Right lobe of liver (tissue), 6 donors: Measurements from ENCODE around the gene TECTA. TPM values are rescaled to one million over a fixed set of nuclear protein-coding genes. Genes with fewer than 3 reads are reported as not detected.

ENCODE experiments used
- ATAC-seq, 4 donors: fragments of 200-7000 bp; cut with Tn5 transposase; one replicate each; pipeline ENCODE4 v1.9.1; 2020; ENCODE audit warnings: mild to moderate bottlenecking in 4 of 4, moderate library complexity in 4 of 4
- DNase-seq, 3 donors: peaks; one replicate each; pipeline ENCODE4 v3.0.0-alpha.2; 2020
- H3K27ac ChIP-seq, 3 donors: fragments of 200-600 bp; one replicate each; pipeline ENCODE4 v1.8.0; 2022
- H3K27me3 ChIP-seq, 2 donors: fragments of 200-600 bp; one replicate each; pipeline ENCODE4 v1.8.0; 2022
- H3K36me3 ChIP-seq, 4 donors: fragments of 200-600 bp; sonication (generic) in 1 of 4; one replicate each; pipeline versions ENCODE4 v1.5.1 to v1.8.0; 2017 to 2022; ENCODE audit warnings: control low read depth in 1 of 4
- H3K4me1 ChIP-seq, 4 donors: fragments of 200-600 bp; sonication (generic) in 1 of 4; one replicate each; pipeline versions ENCODE4 v1.5.1 to v1.8.0; 2017 to 2022; ENCODE audit warnings: control low read depth in 1 of 4
- H3K4me3 ChIP-seq, 3 donors: fragments of 200-600 bp; one replicate each; pipeline ENCODE4 v1.8.0; 2022
- H3K9me3 ChIP-seq, 4 donors: fragments of 200-600 bp; sonication (generic) in 1 of 4; one replicate each; pipeline versions ENCODE4 v1.5.1 to v1.8.0; 2017 to 2022; ENCODE audit warnings: control low read depth in 1 of 4
- CTCF ChIP-seq, 4 donors: fragments of 200-600 bp in 3 of 4; fragments of 450-650 bp in 1 of 4; IDR thresholded peaks; one replicate each; pipeline versions ENCODE4 v1.5.1 to v1.8.0; 2016 to 2022; ENCODE audit warnings: antibody characterized with exemption in 4 of 4, mild to moderate bottlenecking in 2 of 4
- POLR2A ChIP-seq: fragments of 450-650 bp; IDR thresholded peaks from one replicate; pipeline ENCODE4 v1.6.1; 2017; ENCODE audit warnings: antibody characterized with exemption, mild to moderate bottlenecking
- WGBS: methylation state at CpG from one replicate; pipeline ENCODE4 v1.1.6; 2018; ENCODE audit warnings: low coverage, low lambda C conversion rate; ENCODE audit not compliant: insufficient coverage; ENCODE audit errors: missing lambda C conversion rate; 5-methylcytosine and 5-hydroxymethylcytosine counted together
- intact Hi-C, 2 donors: fragments of 100-400 bp; cut with DNase I; formaldehyde crosslinking; loops; one replicate each; pipeline versions ENCODE4 v1.11.2 to v1.14.1; 2022
- total RNA-seq, 6 experiments: library from RNA; depleted of rRNA in 2 of 6; stranded (reverse); fragments of >200 nt in 2 of 6; fragmentation: NEBNext Ultra II Directional in 3 of 6; extraction: Animal tissue kit (Norgen Biotek cat#: 25700) in 3 of 6; gene quantifications; one replicate each; pipeline versions ENCODE4 v1.1.0 to v1.2.4, GENCODE V29; 2016 to 2023
- donor health status: DM: no; HTN: yes; CAD: no.
- donor health status: DM: no; HTN: no; CAD: no.
- donor health status: DM: no; HTN: no; CAD: no.
- donor health status: DM: no; HTN: yes; CAD: no.
- donor health status: DM: no; HTN: yes; CAD: no.

The TECTA gene
- total RNA-seq, 6 experiments from 2014 or later = 0.24 to 1.2 (median 0.52) TPM

DNA sequence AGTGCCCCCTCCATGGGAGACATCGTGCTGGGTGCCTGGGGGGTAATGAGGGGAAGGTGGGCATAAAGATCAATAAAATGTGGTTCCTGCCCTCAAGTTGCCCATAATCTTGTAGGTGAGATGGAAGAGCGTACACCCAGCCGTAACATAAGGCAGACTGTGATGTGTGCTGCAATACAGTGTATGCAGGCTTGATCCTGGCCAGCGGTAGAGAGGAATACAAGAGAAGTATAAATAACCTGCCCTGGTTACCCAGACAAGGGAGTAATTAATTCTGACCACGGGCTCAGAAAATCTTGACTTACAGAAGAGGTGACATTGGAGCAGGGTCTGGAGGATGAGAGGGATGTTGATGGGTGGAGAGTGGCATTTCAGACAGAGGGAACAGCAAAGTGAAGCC lies 43.7 kb downstream of the TECTA start:
- intact Hi-C loops = no loop called here
- no peak for TF ChIP-seq CTCF (IDR thresholded peaks at IDR 0.05)
- no peak for TF ChIP-seq POLR2A
- Histone ChIP-seq H3K27me3 (no peaks in the 10 kb centered on the region), H3K9me3 (no peaks in the 10 kb centered on the region), H3K4me1 (no peaks in the 10 kb centered on the region), H3K36me3 (no peaks in the 10 kb centered on the region), H3K4me3 (no peak overlapping the region), H3K27ac (no peak overlapping the region)
- DNase-seq (no peak), ATAC-seq (no peak)
- WGBS = 66% methylated on average over 3 of the region's 5 CpGs

DNA sequence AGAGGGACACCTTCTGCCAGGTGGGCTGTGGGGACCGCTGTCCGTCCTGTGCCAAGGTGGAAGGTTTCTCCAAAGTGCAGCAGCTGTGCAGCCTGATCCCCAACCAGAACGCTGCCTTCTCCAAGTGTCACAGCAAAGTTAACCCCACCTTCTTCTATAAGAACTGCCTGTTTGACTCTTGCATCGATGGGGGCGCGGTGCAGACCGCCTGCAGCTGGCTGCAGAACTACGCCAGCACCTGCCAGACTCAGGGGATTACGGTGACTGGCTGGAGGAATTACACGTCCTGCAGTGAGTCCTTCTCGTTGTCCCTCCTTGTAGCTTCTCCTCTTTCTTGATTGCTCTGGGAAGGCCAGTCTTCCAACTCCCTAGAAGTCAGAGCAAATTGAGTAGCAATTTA lies 44.8 kb downstream of the TECTA start:
- DNase-seq (no peak), ATAC-seq (no peak)
- TF ChIP-seq CTCF (IDR thresholded peaks at IDR 0.05) (no peak), POLR2A (no peak)
- intact Hi-C loops = no loop called here
- Histone ChIP-seq H3K4me3 (no peak overlapping the region), H3K4me1 (no peaks in the 10 kb centered on the region), H3K9me3 (no peaks in the 10 kb centered on the region), H3K27ac (no peak overlapping the region), H3K27me3 (no peaks in the 10 kb centered on the region), H3K36me3 (no peaks in the 10 kb centered on the region)
- 100% methylated on average over 2 of the region's 11 CpGs for WGBS

- Histone ChIP-seq H3K27me3 (no peaks in the 10 kb centered on the region), H3K4me1 (no peaks in the 10 kb centered on the region), H3K36me3 (no peaks in the 10 kb centered on the region), H3K9me3 (no peaks in the 10 kb centered on the region), H3K4me3 (no peak overlapping the region), H3K27ac (no peak overlapping the region)
- ATAC-seq (no peak), DNase-seq (no peak)
- WGBS = 75% methylated on average over 1 of the region's 2 CpGs
- intact Hi-C loops = no loop called here
- TF ChIP-seq POLR2A (no peak), CTCF (IDR thresholded peaks at IDR 0.05) (no peak)
These were observed 48.1 kb downstream of the TECTA start for GRCh38 chr11:121149116-121149515.

DNA sequence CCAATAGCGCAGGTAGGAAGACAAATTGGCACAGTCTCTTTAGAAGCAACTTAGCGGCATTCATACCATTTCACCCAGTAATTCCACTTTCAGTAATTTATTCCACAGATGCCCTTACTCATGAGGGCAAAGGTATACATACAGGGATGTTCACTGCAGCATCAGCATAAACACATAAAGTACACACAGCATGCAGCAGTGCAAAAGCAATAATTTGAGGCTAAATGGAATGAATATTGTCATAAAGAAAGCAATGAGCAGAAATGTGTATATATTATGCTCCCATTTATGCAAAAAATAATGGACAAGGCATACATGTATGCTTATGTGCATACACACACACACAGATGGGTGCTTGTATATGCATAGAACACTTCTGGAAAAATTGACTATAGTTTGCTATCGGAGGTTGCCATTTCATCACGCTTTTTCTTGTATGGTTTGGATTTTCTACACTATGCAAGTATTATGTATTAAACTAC lies 50.2 kb downstream of the TECTA start:
- TF ChIP-seq CTCF (IDR thresholded peaks at IDR 0.05) = no peak
- TF ChIP-seq POLR2A = no peak
- H3K9me3 ChIP-seq = no peaks in the 10 kb centered on the region
- no peaks in the 10 kb centered on the region for H3K27me3 ChIP-seq
- ATAC-seq (no peak), DNase-seq (no peak)
- no peak overlapping the region for H3K27ac ChIP-seq
- H3K4me3 ChIP-seq = no peak overlapping the region
- H3K36me3 ChIP-seq = no peaks in the 10 kb centered on the region
- no peaks in the 10 kb centered on the region for H3K4me1 ChIP-seq
- intact Hi-C loops = no loop called here
- 95% methylated on average over 4 of the region's 4 CpGs for WGBS

GRCh38 chr11:121152764-121153163 lies 51.7 kb downstream of the TECTA start:
- no peak overlapping the region for H3K27ac ChIP-seq
- TF ChIP-seq POLR2A (no peak), CTCF (IDR thresholded peaks at IDR 0.05) (no peak)
- DNase-seq (no peak), ATAC-seq (no peak)
- H3K4me3 ChIP-seq = no peak overlapping the region
- H3K4me1 ChIP-seq = no peaks in the 10 kb centered on the region
- no peaks in the 10 kb centered on the region for H3K27me3 ChIP-seq
- WGBS = 93% methylated on average over 4 of the region's 19 CpGs
- no peaks in the 10 kb centered on the region for H3K36me3 ChIP-seq
- H3K9me3 ChIP-seq = no peaks in the 10 kb centered on the region
- intact Hi-C loops = no loop called here
